CD8-positive, alpha-beta memory T cell (primary cell): Measurements from ENCODE around the gene MACROH2A2. TPM values are rescaled to one million over a fixed set of nuclear protein-coding genes. Genes with fewer than 3 reads are reported as not detected.

Source experiments
- CTCF ChIA-PET: fragments of 350-600 bp; sonication (Branson Sonifier 250); formaldehyde crosslinking; loops from one replicate; lab custom pipeline; 2021; ENCODE audit warnings: antibody characterized with exemption; lab: Charles Lee
- POLR2A ChIA-PET: fragments of 350-600 bp; sonication (Branson Sonifier 250); formaldehyde crosslinking; loops from one replicate; lab custom pipeline; 2021; ENCODE audit warnings: antibody characterized with exemption; lab: Charles Lee
- DNase-seq, 5 donors: peaks; one replicate each; pipeline versions ENCODE4 v3.0.0 to v3.0.0-alpha.2; 2020 to 2022; ENCODE audit warnings: mixed read lengths in 1 of 5
- H3K27ac ChIP-seq: one replicate; pipeline ENCODE4 v1.7.0; 2013; ENCODE audit warnings: low read depth, mild to moderate bottlenecking, low read length, moderate library complexity
- H3K27me3 ChIP-seq: 2 replicates; pipeline ENCODE4 v1.7.0; 2013; ENCODE audit warnings: low read length, mild to moderate bottlenecking; ENCODE audit not compliant: insufficient read depth, poor library complexity, severe bottlenecking
- H3K36me3 ChIP-seq: 2 replicates; pipeline ENCODE4 v1.7.0; 2013; ENCODE audit warnings: mild to moderate bottlenecking, low read length, moderate library complexity; ENCODE audit not compliant: insufficient read depth
- H3K4me1 ChIP-seq: 2 replicates; pipeline ENCODE4 v1.7.0; 2013; ENCODE audit warnings: mild to moderate bottlenecking, low read length, moderate library complexity; ENCODE audit not compliant: insufficient read depth
- H3K4me3 ChIP-seq: 2 replicates; pipeline ENCODE4 v1.7.0; 2013; ENCODE audit warnings: mild to moderate bottlenecking, low read length
- H3K9me3 ChIP-seq: 2 replicates; pipeline ENCODE4 v1.7.0; 2013; ENCODE audit warnings: mild to moderate bottlenecking, low read length
- H3K27ac Mint-ChIP-seq, 8 donors: one replicate each; pipeline ENCODE4 v1.8.0; 2020 to 2021; ENCODE audit warnings: mixed read lengths in 8 of 8, mild to moderate bottlenecking in 6 of 8, inconsistent platforms in 3 of 8, moderate library complexity in 3 of 8
- H3K27me3 Mint-ChIP-seq, 2 donors: one replicate each; pipeline ENCODE4 v1.8.0; 2020 to 2021; ENCODE audit warnings: mixed read lengths in 2 of 2, mild to moderate bottlenecking in 1 of 2, moderate library complexity in 1 of 2
- H3K36me3 Mint-ChIP-seq, 3 donors: one replicate each; pipeline ENCODE4 v1.8.0; 2020 to 2021; ENCODE audit warnings: mixed read lengths in 3 of 3, inconsistent platforms in 1 of 3, mild to moderate bottlenecking in 1 of 3
- H3K4me1 Mint-ChIP-seq, 3 donors: one replicate each; pipeline ENCODE4 v1.8.0; 2020 to 2021; ENCODE audit warnings: mixed read lengths in 3 of 3, inconsistent platforms in 1 of 3, mild to moderate bottlenecking in 1 of 3
- H3K4me3 Mint-ChIP-seq, 7 donors: one replicate each; pipeline ENCODE4 v1.8.0; 2020 to 2021; ENCODE audit warnings: mixed read lengths in 7 of 7, mild to moderate bottlenecking in 6 of 7, moderate library complexity in 4 of 7, inconsistent platforms in 2 of 7
- H3K9me3 Mint-ChIP-seq, 5 donors: one replicate each; pipeline ENCODE4 v1.8.0; 2020 to 2022; ENCODE audit warnings: mixed read lengths in 5 of 5, mild to moderate bottlenecking in 3 of 5, moderate library complexity in 2 of 5, inconsistent platforms in 1 of 5
- polyA plus RNA-seq: library from polyadenylated mRNA; unstranded; fragments of 300-500 nt; fragmentation: Illumina TruSeq; gene quantifications from one replicate; pipeline ENCODE4 v1.2.3, GENCODE V29; 2021
- total RNA-seq, 2 experiments: library from RNA; stranded (reverse); gene quantifications; one replicate each; pipeline ENCODE4 v1.2.3, GENCODE V29; 2021

The MACROH2A2 gene
- total and polyA plus RNA-seq, 3 experiments from 2014 or later = 2.9 to 4.3 (median 3.4) TPM

DNA sequence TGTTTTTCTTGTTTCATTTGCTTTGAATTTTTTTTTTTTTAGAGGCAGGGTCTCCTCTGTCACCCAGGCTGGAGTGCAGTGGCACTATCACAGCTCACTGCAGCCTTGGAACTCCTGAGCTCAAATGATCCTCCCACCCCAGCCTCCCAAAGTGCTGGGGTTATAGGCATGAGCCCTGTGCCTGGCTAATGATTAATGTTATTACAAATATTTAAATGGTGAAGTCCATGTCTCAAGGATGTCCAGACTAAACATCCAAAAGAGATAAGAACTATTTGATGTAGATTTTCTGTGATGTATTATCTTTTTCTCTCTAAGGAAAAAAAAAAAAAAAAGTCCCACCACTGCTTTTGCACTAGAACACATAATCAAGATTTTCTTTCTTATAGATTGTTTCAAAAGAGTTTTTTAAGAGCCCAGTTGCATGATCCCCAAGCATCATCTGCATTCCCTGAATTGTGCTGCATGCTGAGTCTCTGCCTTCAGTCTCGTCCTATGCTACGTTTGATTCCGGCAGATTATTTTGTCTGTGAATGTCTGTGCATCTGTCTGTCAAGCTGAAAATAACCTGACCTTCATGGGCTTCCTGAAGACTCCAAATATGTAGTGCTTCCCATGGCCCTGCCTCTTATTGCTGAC lies 33.4 kb downstream of the MACROH2A2 start:
- Mint-ChIP-seq H3K9me3 (no peaks in the 10 kb centered on the region), H3K27ac (no peak overlapping the region), H3K36me3 (no peaks in the 10 kb centered on the region), H3K27me3 (no peaks in the 10 kb centered on the region), H3K4me1 (peaks cover 0 to 4% (median 1%) of the 10 kb centered on the region in 3 donors), H3K4me3 (no peak overlapping the region)
- POLR2A ChIA-PET = no interaction called here
- no peak overlapping the region for H3K4me3 ChIP-seq
- H3K27me3 ChIP-seq = no peaks in the 10 kb centered on the region
- no peaks in the 10 kb centered on the region for H3K36me3 ChIP-seq
- DNase-seq = no peak
- H3K9me3 ChIP-seq = no peaks in the 10 kb centered on the region
- CTCF ChIA-PET = interaction anchor here (1.6 to 1.7 kb wide), 2 partner anchors 29 to 61 kb away, joined by 4 read pairs; partner anchors contain the start of gene TYSND1
- no peaks in the 10 kb centered on the region for H3K4me1 ChIP-seq
- no peak overlapping the region for H3K27ac ChIP-seq

DNA sequence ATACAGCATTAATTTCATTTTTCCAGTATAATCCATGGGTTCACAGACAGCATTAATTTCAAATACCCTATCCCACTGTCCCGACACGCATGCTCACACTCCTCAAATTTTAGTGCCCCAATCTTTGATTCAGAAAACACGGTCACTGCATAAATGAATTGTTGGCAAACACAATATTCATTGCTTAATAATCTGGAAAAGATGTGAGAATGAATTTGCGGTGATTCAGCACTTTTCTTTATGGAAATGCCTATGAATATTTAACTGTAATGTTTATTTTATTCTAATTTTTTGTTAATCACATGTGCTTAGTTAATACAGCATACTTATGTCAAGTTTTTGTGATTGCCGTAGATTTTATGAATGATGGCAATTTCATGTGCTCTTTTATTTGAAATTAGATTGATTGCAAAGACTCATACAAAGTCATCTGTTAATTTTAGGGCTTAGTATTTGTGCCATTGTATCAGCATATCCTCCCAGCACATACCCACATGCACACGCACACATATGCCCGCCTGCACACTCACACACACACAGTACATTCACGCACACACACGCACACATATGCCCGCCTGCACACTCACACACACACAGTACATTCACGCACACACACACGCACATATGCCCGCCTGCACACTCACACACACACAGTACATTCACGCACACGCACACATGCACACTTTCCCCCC lies 35.1 kb downstream of the MACROH2A2 start:
- no peak for DNase-seq
- no peaks in the 10 kb centered on the region for H3K9me3 Mint-ChIP-seq
- no peaks in the 10 kb centered on the region for H3K36me3 Mint-ChIP-seq
- H3K4me1 ChIP-seq = peaks cover 13% of the 10 kb centered on the region
- POLR2A ChIA-PET = no interaction called here
- no peaks in the 10 kb centered on the region for H3K27me3 Mint-ChIP-seq
- no peak overlapping the region for H3K4me3 ChIP-seq
- H3K27ac Mint-ChIP-seq = peak overlapping the region in 1 of 8 donors; percentile 65
- H3K27ac ChIP-seq = no peak overlapping the region
- H3K27me3 ChIP-seq = no peaks in the 10 kb centered on the region
- CTCF ChIA-PET = interaction anchor here (6.5 kb wide), 1 partner anchor 29 kb away, joined by 51 read pairs; no protein-coding TSS in a partner anchor
- peaks cover 13 to 18% (median 14%) of the 10 kb centered on the region in 3 donors for H3K4me1 Mint-ChIP-seq
- no peak overlapping the region for H3K4me3 Mint-ChIP-seq
- no peaks in the 10 kb centered on the region for H3K36me3 ChIP-seq
- H3K9me3 ChIP-seq = no peaks in the 10 kb centered on the region

GRCh38 chr10:70088308-70088698 lies 35.7 kb downstream of the MACROH2A2 start:
- no peak for DNase-seq
- Histone ChIP-seq H3K27ac (no peak overlapping the region), H3K27me3 (no peaks in the 10 kb centered on the region), H3K36me3 (no peaks in the 10 kb centered on the region), H3K9me3 (no peaks in the 10 kb centered on the region), H3K4me1 (peaks cover 17% of the 10 kb centered on the region), H3K4me3 (no peak overlapping the region)
- ChIA-PET POLR2A (no interaction called here), CTCF (interaction anchor here (6.5 kb wide), 1 partner anchor 29 kb away, joined by 51 read pairs; no protein-coding TSS in a partner anchor)
- Mint-ChIP-seq H3K4me1 (peaks cover 18 to 24% (median 19%) of the 10 kb centered on the region in 3 donors), H3K27me3 (no peaks in the 10 kb centered on the region), H3K4me3 (no peak overlapping the region), H3K36me3 (no peaks in the 10 kb centered on the region), H3K9me3 (no peaks in the 10 kb centered on the region), H3K27ac (no peak overlapping the region)

GRCh38 chr10:70090013-70090412 lies 37.4 kb downstream of the MACROH2A2 start:
- ChIA-PET CTCF (interaction anchor here (5.0 to 6.5 kb wide), 2 partner anchors 27 to 56 kb away, joined by 34 to 51 read pairs; partner anchors contain the start of gene TYSND1), POLR2A (no interaction called here)
- Histone ChIP-seq H3K4me1 (peaks cover 32% of the 10 kb centered on the region), H3K36me3 (no peaks in the 10 kb centered on the region), H3K27ac (no peak overlapping the region), H3K9me3 (no peaks in the 10 kb centered on the region), H3K4me3 (no peak overlapping the region), H3K27me3 (no peaks in the 10 kb centered on the region)
- peak overlapping the region in 4 of 8 donors; percentile 3 to 52 (median 30) for H3K27ac Mint-ChIP-seq
- no peak for DNase-seq
- H3K9me3 Mint-ChIP-seq = no peaks in the 10 kb centered on the region
- H3K36me3 Mint-ChIP-seq = peaks cover 0 to 10% (median 1%) of the 10 kb centered on the region in 3 donors
- H3K4me3 Mint-ChIP-seq = peak overlapping the region in 2 of 7 donors; percentile 16 to 30
- H3K4me1 Mint-ChIP-seq = peaks cover 33 to 41% (median 36%) of the 10 kb centered on the region in 3 donors
- H3K27me3 Mint-ChIP-seq = no peaks in the 10 kb centered on the region

DNA sequence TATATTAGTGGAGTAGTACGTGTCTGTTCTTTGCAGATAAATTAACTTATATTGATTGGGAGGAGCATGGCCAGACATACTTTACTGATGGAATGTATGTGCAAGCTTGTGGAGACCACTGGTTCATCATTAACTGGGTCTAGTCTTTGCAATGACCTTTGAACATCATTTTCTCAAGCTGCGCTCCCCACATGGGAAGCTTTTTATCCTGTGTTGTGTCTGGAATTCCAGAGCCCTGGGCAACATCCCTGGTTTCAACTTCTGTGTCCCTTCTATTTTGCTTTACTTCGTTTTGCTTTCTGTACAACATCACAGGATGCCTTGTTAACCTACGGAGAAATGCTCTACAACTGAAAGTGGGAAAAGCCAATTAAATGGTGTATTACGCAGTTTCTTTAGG lies 38.3 kb downstream of the MACROH2A2 start:
- POLR2A ChIA-PET = no interaction called here

DNA sequence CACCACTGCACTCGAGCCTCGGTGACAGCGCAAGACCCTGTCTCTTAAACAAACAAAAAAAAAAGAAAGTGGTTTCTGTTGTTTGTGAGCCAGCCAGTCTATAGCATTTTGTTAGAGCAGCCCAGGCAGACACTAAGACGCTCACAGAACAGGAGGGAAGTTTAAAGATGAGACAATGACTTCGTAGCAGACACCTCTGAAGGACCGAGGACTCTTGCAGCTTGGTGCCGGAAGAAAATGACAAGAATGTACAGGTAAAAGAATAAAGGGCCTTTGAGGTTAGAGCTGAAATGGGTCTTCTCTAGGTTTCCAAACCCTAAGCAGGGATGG lies 39.7 kb downstream of the MACROH2A2 start:
- ChIA-PET CTCF (interaction anchor here (1.5 to 6.5 kb wide), 6 partner anchors 11 to 272 kb away, joined by 3 to 51 read pairs (median 10); partner anchors contain the start of gene TYSND1), POLR2A (interaction anchor here (0.7 to 2.1 kb wide), 3 partner anchors 54 to 1499 kb away, joined by 4 to 11 read pairs (median 10); partner anchors contain the start of genes SAR1A and TYSND1)
- Mint-ChIP-seq H3K36me3 (peaks cover 10 to 30% (median 11%) of the 10 kb centered on the region in 3 donors), H3K4me3 (peak overlapping the region; percentile 74 to 97 (median 84)), H3K27me3 (no peaks in the 10 kb centered on the region), H3K27ac (peak overlapping the region; percentile 90 to 100 (median 96)), H3K4me1 (peaks cover 42 to 59% (median 48%) of the 10 kb centered on the region in 3 donors), H3K9me3 (no peaks in the 10 kb centered on the region)
- H3K4me3 ChIP-seq = peak overlapping the region; percentile 53
- peaks cover 32% of the 10 kb centered on the region for H3K4me1 ChIP-seq
- no peaks in the 10 kb centered on the region for H3K36me3 ChIP-seq
- no peaks in the 10 kb centered on the region for H3K27me3 ChIP-seq
- H3K9me3 ChIP-seq = no peaks in the 10 kb centered on the region
- peak overlapping the region; percentile 64 for H3K27ac ChIP-seq
- DNase-seq = no peak

More for the DNA sequence above, 38.3 kb downstream of the MACROH2A2 start:
- Histone ChIP-seq H3K27ac (no peak overlapping the region), H3K9me3 (no peaks in the 10 kb centered on the region), H3K4me1 (peaks cover 32% of the 10 kb centered on the region), H3K36me3 (no peaks in the 10 kb centered on the region), H3K4me3 (no peak overlapping the region), H3K27me3 (no peaks in the 10 kb centered on the region)
- no peaks in the 10 kb centered on the region for H3K9me3 Mint-ChIP-seq
- H3K4me3 Mint-ChIP-seq = peak overlapping the region in 2 of 7 donors; percentile 15
- CTCF ChIA-PET = interaction anchor here (1.1 to 6.5 kb wide), 3 partner anchors 26 to 273 kb away, joined by 3 to 51 read pairs (median 34); partner anchors contain the start of gene TYSND1
- DNase-seq = no peak
- H3K27ac Mint-ChIP-seq = peak overlapping the region in 7 of 8 donors; percentile 3 to 95 (median 60)
- H3K36me3 Mint-ChIP-seq = peaks cover 4 to 17% (median 6%) of the 10 kb centered on the region in 3 donors
- no peaks in the 10 kb centered on the region for H3K27me3 Mint-ChIP-seq
- peaks cover 36 to 49% (median 41%) of the 10 kb centered on the region in 3 donors for H3K4me1 Mint-ChIP-seq

GRCh38 chr10:70093335-70093944 lies 40.8 kb downstream of the MACROH2A2 start:
- H3K4me3 ChIP-seq = peak overlapping the region; percentile 53
- POLR2A ChIA-PET = interaction anchor here (2.1 kb wide), 2 partner anchors 53 to 76 kb away, joined by 10 to 11 read pairs; partner anchors contain the start of genes SAR1A and TYSND1
- Mint-ChIP-seq H3K4me1 (peaks cover 42 to 63% (median 52%) of the 10 kb centered on the region in 3 donors), H3K27ac (peak overlapping the region; percentile 90 to 100 (median 96)), H3K36me3 (peaks cover 13 to 38% (median 14%) of the 10 kb centered on the region in 3 donors), H3K4me3 (peak overlapping the region; percentile 74 to 97 (median 84)), H3K9me3 (no peaks in the 10 kb centered on the region), H3K27me3 (no peaks in the 10 kb centered on the region)
- H3K4me1 ChIP-seq = peaks cover 32% of the 10 kb centered on the region
- H3K9me3 ChIP-seq = no peaks in the 10 kb centered on the region
- peak in 2 of 5 donors; percentile 47 to 52 for DNase-seq
- CTCF ChIA-PET = interaction anchor here (0.7 to 6.5 kb wide), 7 partner anchors 9 to 271 kb away, joined by 3 to 51 read pairs (median 7); partner anchors contain the start of gene TYSND1
- no peaks in the 10 kb centered on the region for H3K27me3 ChIP-seq
- no peaks in the 10 kb centered on the region for H3K36me3 ChIP-seq
- H3K27ac ChIP-seq = no peak overlapping the region
